ENCODE results near the gene TAS2R43. TPM values are rescaled to one million over a fixed set of nuclear protein-coding genes. Genes with fewer than 3 reads are reported as not detected.
"Not testable (repeated sequence)": the region's sequence is repeated elsewhere in the genome, so short reads cannot be mapped to it uniquely, and the experiment has no call there.

The TAS2R43 gene
- total and polyA plus RNA-seq, 7 experiments from 2014 or later = 0.32 to 2.1 (median 1.7) TPM; not detected in 1

GRCh38 chr12:11114130-11114529 is 22.0 kb upstream of the TAS2R43 start:
- not testable (repeated sequence) for H3K9me3 ChIP-seq (ENCODE audit: control insufficient read depth in 2 of 3, low read length in 3 of 3)

GRCh38 chr12:11111213-11111612 is 19.1 kb upstream of the TAS2R43 start:
- DNase-seq; H3K27ac ChIP-seq (ENCODE audit: low read depth, low read length); POLR2A ChIA-PET; H3K9me3 ChIP-seq (ENCODE audit: control insufficient read depth in 2 of 3, low read length in 3 of 3); H3K36me3 ChIP-seq (ENCODE audit: control insufficient read depth in 2 of 3, insufficient read depth in 3 of 3, low read length in 3 of 3); H3K27me3 Mint-ChIP-seq; H3K27ac Mint-ChIP-seq; ATAC-seq; H3K4me3 ChIP-seq (ENCODE audit: low read length); H3K4me1 ChIP-seq (ENCODE audit: control insufficient read depth in 2 of 2, insufficient read depth in 2 of 2, low read length in 2 of 2); intact Hi-C loops (cut with micrococcal nuclease); CTCF ChIA-PET; H3K27me3 ChIP-seq (ENCODE audit: control insufficient read depth in 2 of 2, insufficient read depth in 2 of 2, low read length in 2 of 2): not testable (repeated sequence)
- Mint-ChIP-seq H3K4me3 (peak overlapping the region in 3 of 10 donors; percentile 8 to 34 (median 16)), H3K4me1 (peaks cover 16 to 83% (median 65%) of the 10 kb centered on the region in 7 donors), H3K36me3 (peaks cover 45 to 89% (median 84%) of the 10 kb centered on the region in 5 donors), H3K9me3 (peaks cover 13 to 79% (median 30%) of the 10 kb centered on the region in 11 donors)

More at GRCh38 chr12:11114130-11114529, 22.0 kb upstream of the TAS2R43 start:
- H3K36me3 ChIP-seq (ENCODE audit: control insufficient read depth in 2 of 3, insufficient read depth in 3 of 3, low read length in 3 of 3); H3K27ac ChIP-seq (ENCODE audit: low read depth, low read length); CTCF ChIA-PET; H3K4me3 Mint-ChIP-seq; POLR2A ChIA-PET; H3K4me1 ChIP-seq (ENCODE audit: control insufficient read depth in 2 of 2, insufficient read depth in 2 of 2, low read length in 2 of 2); H3K27me3 ChIP-seq (ENCODE audit: control insufficient read depth in 2 of 2, insufficient read depth in 2 of 2, low read length in 2 of 2); H3K27ac Mint-ChIP-seq; ATAC-seq; H3K4me3 ChIP-seq (ENCODE audit: low read length); DNase-seq; H3K27me3 Mint-ChIP-seq; intact Hi-C loops (cut with micrococcal nuclease): not testable (repeated sequence)
- Mint-ChIP-seq H3K36me3 (peaks cover 44 to 94% (median 80%) of the 10 kb centered on the region in 5 donors), H3K9me3 (peaks cover 17 to 92% (median 36%) of the 10 kb centered on the region in 11 donors), H3K4me1 (peaks cover 12 to 81% (median 64%) of the 10 kb centered on the region in 7 donors)

GRCh38 chr12:11108862-11109261 is 16.7 kb upstream of the TAS2R43 start:
- H3K9me3 Mint-ChIP-seq = peaks cover 11 to 62% (median 29%) of the 10 kb centered on the region in 11 donors
- Histone ChIP-seq H3K9me3 (ENCODE audit: control insufficient read depth in 2 of 3, low read length in 3 of 3) (no peaks in the 10 kb centered on the region), H3K27me3 (ENCODE audit: control insufficient read depth in 2 of 2, insufficient read depth in 2 of 2, low read length in 2 of 2) (no peaks in the 10 kb centered on the region), H3K27ac (ENCODE audit: low read depth, low read length) (no peak overlapping the region), H3K4me1 (ENCODE audit: control insufficient read depth in 2 of 2, insufficient read depth in 2 of 2, low read length in 2 of 2) (no peaks in the 10 kb centered on the region), H3K4me3 (ENCODE audit: low read length) (no peak overlapping the region), H3K36me3 (ENCODE audit: control insufficient read depth in 2 of 3, insufficient read depth in 3 of 3, low read length in 3 of 3) (no peaks in the 10 kb centered on the region)
- intact Hi-C loops (cut with micrococcal nuclease) = no loop called here
- CTCF ChIA-PET = no interaction called here
- H3K4me3 Mint-ChIP-seq = peak overlapping the region in 5 of 10 donors; percentile 14 to 32 (median 26)
- no peaks in the 10 kb centered on the region for H3K27me3 Mint-ChIP-seq
- DNase-seq (no peak), ATAC-seq (no peak)
- H3K36me3 Mint-ChIP-seq = peaks cover 40 to 80% (median 71%) of the 10 kb centered on the region in 5 donors
- peaks cover 16 to 68% (median 51%) of the 10 kb centered on the region in 7 donors for H3K4me1 Mint-ChIP-seq
- POLR2A ChIA-PET = no interaction called here
- peak overlapping the region in 6 of 9 donors; percentile 7 to 72 (median 52) for H3K27ac Mint-ChIP-seq

GRCh38 chr12:11107719-11108118 is 15.6 kb upstream of the TAS2R43 start:
- peaks cover 43 to 73% (median 71%) of the 10 kb centered on the region in 5 donors for H3K36me3 Mint-ChIP-seq
- intact Hi-C loops (cut with micrococcal nuclease) = no loop called here
- ATAC-seq = no peak
- Histone ChIP-seq H3K4me1 (ENCODE audit: control insufficient read depth in 2 of 2, insufficient read depth in 2 of 2, low read length in 2 of 2) (no peaks in the 10 kb centered on the region), H3K4me3 (ENCODE audit: low read length) (no peak overlapping the region), H3K36me3 (ENCODE audit: control insufficient read depth in 2 of 3, insufficient read depth in 3 of 3, low read length in 3 of 3) (no peaks in the 10 kb centered on the region), H3K9me3 (ENCODE audit: control insufficient read depth in 2 of 3, low read length in 3 of 3) (no peaks in the 10 kb centered on the region), H3K27ac (ENCODE audit: low read depth, low read length) (no peak overlapping the region), H3K27me3 (ENCODE audit: control insufficient read depth in 2 of 2, insufficient read depth in 2 of 2, low read length in 2 of 2) (no peaks in the 10 kb centered on the region)
- H3K4me3 Mint-ChIP-seq = peak overlapping the region in 1 of 10 donors; percentile 43
- DNase-seq = no peak
- H3K9me3 Mint-ChIP-seq = peaks cover 10 to 52% (median 28%) of the 10 kb centered on the region in 11 donors
- no peaks in the 10 kb centered on the region for H3K27me3 Mint-ChIP-seq
- POLR2A ChIA-PET = no interaction called here
- H3K4me1 Mint-ChIP-seq = peaks cover 16 to 57% (median 45%) of the 10 kb centered on the region in 7 donors
- CTCF ChIA-PET = no interaction called here
- peak overlapping the region in 3 of 9 donors; percentile 28 to 76 (median 38) for H3K27ac Mint-ChIP-seq

- Histone ChIP-seq H3K27me3 (ENCODE audit: control insufficient read depth in 2 of 2, insufficient read depth in 2 of 2, low read length in 2 of 2) (no peaks in the 10 kb centered on the region), H3K4me1 (ENCODE audit: control insufficient read depth in 2 of 2, insufficient read depth in 2 of 2, low read length in 2 of 2) (no peaks in the 10 kb centered on the region), H3K27ac (ENCODE audit: low read depth, low read length) (no peak overlapping the region), H3K36me3 (ENCODE audit: control insufficient read depth in 2 of 3, insufficient read depth in 3 of 3, low read length in 3 of 3) (no peaks in the 10 kb centered on the region), H3K4me3 (ENCODE audit: low read length) (no peak overlapping the region), H3K9me3 (ENCODE audit: control insufficient read depth in 2 of 3, low read length in 3 of 3) (no peaks in the 10 kb centered on the region)
- peaks cover 3 to 38% (median 23%) of the 10 kb centered on the region in 11 donors for H3K9me3 Mint-ChIP-seq
- CTCF ChIA-PET = no interaction called here
- peaks cover 33 to 67% (median 64%) of the 10 kb centered on the region in 5 donors for H3K36me3 Mint-ChIP-seq
- ATAC-seq (no peak), DNase-seq (no peak)
- POLR2A ChIA-PET = no interaction called here
- no peaks in the 10 kb centered on the region for H3K27me3 Mint-ChIP-seq
- H3K4me1 Mint-ChIP-seq = peaks cover 16 to 50% (median 36%) of the 10 kb centered on the region in 7 donors
- intact Hi-C loops (cut with micrococcal nuclease) = no loop called here
- no peak overlapping the region for H3K27ac Mint-ChIP-seq
- H3K4me3 Mint-ChIP-seq = no peak overlapping the region
Observed at GRCh38 chr12:11106288-11106687, 14.2 kb upstream of the TAS2R43 start.

DNA sequence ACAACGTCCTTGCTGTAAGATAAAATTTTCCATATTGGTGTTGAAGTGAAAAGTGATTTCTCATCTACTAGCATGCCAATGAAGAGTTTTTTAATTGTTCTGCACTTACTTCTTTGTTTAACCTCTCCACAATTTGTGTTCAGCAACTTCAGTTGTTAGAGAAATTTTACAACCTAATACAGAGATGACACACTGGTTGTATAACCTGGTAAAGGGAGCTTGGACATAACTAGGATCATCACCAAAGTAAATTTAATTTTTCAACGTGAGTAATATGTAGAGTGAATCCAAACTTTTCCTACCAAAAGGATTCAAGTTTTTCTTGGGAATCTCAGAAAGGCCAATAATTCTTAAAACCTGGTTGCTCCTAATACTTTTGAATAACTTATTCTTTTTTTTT is 13.4 kb upstream of the TAS2R43 start:
- CTCF ChIA-PET = no interaction called here
- intact Hi-C loops (cut with micrococcal nuclease) = no loop called here
- H3K4me1 ChIP-seq (ENCODE audit: control insufficient read depth in 2 of 2, insufficient read depth in 2 of 2, low read length in 2 of 2) = no peaks in the 10 kb centered on the region
- H3K9me3 ChIP-seq (ENCODE audit: control insufficient read depth in 2 of 3, low read length in 3 of 3) = no peaks in the 10 kb centered on the region
- ATAC-seq (no peak), DNase-seq (no peak)
- no peaks in the 10 kb centered on the region for H3K27me3 ChIP-seq (ENCODE audit: control insufficient read depth in 2 of 2, insufficient read depth in 2 of 2, low read length in 2 of 2)
- peaks cover 10 to 42% (median 28%) of the 10 kb centered on the region in 7 donors for H3K4me1 Mint-ChIP-seq
- H3K27ac Mint-ChIP-seq = no peak overlapping the region
- peaks cover 26 to 62% (median 61%) of the 10 kb centered on the region in 5 donors for H3K36me3 Mint-ChIP-seq
- peaks cover 0 to 31% (median 15%) of the 10 kb centered on the region in 11 donors for H3K9me3 Mint-ChIP-seq
- H3K27me3 Mint-ChIP-seq = no peaks in the 10 kb centered on the region
- POLR2A ChIA-PET = no interaction called here
- no peak overlapping the region for H3K27ac ChIP-seq (ENCODE audit: low read depth, low read length)
- no peaks in the 10 kb centered on the region for H3K36me3 ChIP-seq (ENCODE audit: control insufficient read depth in 2 of 3, insufficient read depth in 3 of 3, low read length in 3 of 3)
- no peak overlapping the region for H3K4me3 ChIP-seq (ENCODE audit: low read length)
- H3K4me3 Mint-ChIP-seq = no peak overlapping the region

DNA sequence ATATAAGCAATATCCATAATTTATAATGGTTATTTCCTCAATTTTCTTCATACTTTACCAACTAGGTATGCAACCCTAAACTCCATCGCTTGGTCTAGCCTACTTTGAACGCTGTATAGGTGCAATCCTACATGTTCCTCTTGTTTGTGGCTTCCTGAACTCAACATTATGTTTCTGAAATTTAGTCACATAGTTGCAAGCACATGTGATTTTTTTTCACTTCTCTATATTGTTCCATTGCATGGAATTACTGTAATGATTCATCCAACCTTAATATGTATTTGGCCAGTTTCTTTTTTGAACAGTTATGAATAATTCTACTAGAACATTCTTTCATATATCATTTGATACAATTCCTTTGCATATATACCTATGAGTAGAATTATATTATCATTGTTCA is 2.8 kb upstream of the TAS2R43 start:
- ATAC-seq; CTCF ChIA-PET; H3K4me3 Mint-ChIP-seq; DNase-seq; H3K27ac Mint-ChIP-seq; H3K27ac ChIP-seq (ENCODE audit: low read depth, low read length); H3K27me3 ChIP-seq (ENCODE audit: control insufficient read depth in 2 of 2, insufficient read depth in 2 of 2, low read length in 2 of 2); POLR2A ChIA-PET; H3K27me3 Mint-ChIP-seq; intact Hi-C loops (cut with micrococcal nuclease); H3K4me1 ChIP-seq (ENCODE audit: control insufficient read depth in 2 of 2, insufficient read depth in 2 of 2, low read length in 2 of 2); H3K36me3 ChIP-seq (ENCODE audit: control insufficient read depth in 2 of 3, insufficient read depth in 3 of 3, low read length in 3 of 3); H3K4me3 ChIP-seq (ENCODE audit: low read length); H3K9me3 ChIP-seq (ENCODE audit: control insufficient read depth in 2 of 3, low read length in 3 of 3): not testable (repeated sequence)
- Mint-ChIP-seq H3K9me3 (peaks cover 0 to 11% (median 1%) of the 10 kb centered on the region in 11 donors), H3K4me1 (peaks cover 0 to 10% (median 0%) of the 10 kb centered on the region in 7 donors), H3K36me3 (peaks cover 6 to 25% (median 11%) of the 10 kb centered on the region in 5 donors)

Measured in naive thymus-derived CD4-positive, alpha-beta T cell (primary cell).